M059J (cell line): ENCODE results near the gene ADCY5. TPM values are rescaled to one million over a fixed set of nuclear protein-coding genes. Genes with fewer than 3 reads are reported as not detected.

ENCODE experiments used
- DNase-seq: peaks from one replicate; pipeline ENCODE4 v3.0.0-alpha.2; 2012; ENCODE audit warnings: low read depth
- total RNA-seq: library from RNA; depleted of rRNA; stranded (reverse); fragments of >200 nt; shearing (Covaris generic); gene quantifications from 2 replicates; pipeline ENCODE4 v1.2.3, GENCODE V29; 2014

ADCY5 gene
- total RNA-seq, 1 experiment from 2014 or later: not detected

- DNase-seq: no peak
These were observed 79.8 kb downstream of the ADCY5 start for GRCh38 chr3:123369085-123369484.

- no peak for DNase-seq
These were observed 81.3 kb downstream of the ADCY5 start for GRCh38 chr3:123367467-123368154.

DNA sequence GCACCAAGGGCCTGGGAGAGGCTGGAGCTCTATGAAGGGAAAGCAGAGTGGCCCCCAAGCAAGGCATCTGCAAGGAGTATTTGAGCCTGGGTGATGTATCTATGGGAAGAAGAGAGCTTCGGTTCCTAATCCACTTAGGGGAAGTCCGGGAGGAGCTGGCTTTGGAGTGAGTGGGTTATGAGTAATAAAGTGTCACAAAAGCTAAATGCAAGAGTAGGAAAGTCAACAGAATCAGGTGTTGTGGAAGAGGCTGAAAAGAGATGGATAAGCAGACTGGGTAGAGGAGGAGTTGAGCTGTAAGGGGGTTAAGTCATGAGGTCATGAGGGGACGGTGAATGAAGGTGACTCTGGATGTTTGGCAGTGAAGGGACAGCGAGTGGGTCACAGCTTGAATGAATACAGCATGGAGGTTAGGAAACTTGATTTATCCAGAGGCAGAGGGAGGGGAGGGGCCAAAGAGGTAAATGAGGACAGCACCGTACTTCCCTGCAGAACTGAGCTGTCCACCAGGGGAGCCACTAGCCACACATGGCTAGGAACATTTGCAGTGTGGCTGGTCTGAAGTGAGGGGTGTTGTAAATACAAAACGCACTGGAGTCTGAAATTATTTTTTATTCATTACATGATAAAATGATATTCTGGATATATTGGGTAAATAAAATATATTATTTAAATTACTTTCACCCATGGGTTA lies 83.3 kb downstream of the ADCY5 start:
- DNase-seq: peak; percentile 29

DNA sequence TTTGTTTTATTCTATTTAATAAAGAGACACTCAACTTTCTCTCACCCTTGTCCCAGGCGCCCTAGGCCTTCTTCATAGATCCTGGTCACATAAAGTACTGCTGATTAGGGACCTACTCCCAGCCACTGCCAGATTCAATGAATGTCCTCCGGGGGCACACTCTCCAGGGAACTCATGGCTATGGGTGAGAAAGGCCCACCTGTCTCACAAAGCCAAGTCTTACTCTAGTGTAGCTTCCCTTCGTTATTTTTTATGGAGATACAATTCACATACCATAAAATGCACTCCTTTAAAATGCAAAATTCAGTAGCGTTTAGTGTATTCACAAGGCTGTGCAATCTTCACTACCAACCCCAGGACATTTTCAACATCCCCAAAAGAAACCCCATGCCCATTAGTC lies 87.8 kb downstream of the ADCY5 start:
- DNase-seq: no peak

DNA sequence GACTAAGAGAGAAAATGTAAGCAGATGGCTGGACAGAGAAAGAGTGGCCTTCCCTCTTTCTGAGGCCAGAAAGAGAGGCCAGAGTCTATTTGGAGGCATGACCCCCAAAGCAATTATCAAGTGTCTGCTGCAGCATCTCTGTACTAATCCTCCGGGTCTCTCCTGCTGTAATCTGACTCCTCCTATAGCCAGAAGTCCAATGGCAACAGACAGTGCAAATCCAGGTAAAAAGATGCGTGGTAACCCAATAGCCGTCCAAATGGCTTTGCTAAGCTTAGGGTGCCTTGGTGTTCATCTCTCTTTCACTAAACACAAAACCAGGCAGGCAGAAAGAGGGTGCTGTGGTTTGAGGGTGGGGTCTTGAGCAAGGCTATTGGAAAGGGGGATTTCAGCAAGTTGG lies 91.6 kb downstream of the ADCY5 start:
- DNase-seq: no peak

GRCh38 chr3:123353850-123354233 lies 95.0 kb downstream of the ADCY5 start:
- DNase-seq: no peak

- no peak for DNase-seq
These were observed 95.6 kb downstream of the ADCY5 start for GRCh38 chr3:123353227-123353849.

DNA sequence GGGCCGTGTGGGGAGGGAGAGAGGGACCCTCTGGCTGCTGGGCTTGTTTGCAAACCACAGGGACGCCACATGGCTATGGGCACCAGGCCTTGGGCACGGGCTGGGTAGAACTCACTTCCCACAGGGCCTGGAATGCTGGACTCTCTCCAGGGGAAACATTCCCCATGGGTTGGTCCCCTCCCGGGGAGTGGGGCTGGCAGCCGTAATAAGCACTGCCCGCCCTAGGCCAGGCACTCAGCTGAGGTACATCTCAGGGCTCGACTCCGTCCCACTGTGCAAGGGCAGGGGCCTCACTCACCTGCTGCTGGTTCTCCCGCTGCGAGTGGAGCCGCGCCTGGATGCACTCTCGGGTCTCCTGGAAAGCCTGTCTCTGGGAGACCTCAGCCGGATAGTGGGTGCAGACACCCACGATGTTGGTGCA lies 96.7 kb downstream of the ADCY5 start:
- no peak for DNase-seq

DNA sequence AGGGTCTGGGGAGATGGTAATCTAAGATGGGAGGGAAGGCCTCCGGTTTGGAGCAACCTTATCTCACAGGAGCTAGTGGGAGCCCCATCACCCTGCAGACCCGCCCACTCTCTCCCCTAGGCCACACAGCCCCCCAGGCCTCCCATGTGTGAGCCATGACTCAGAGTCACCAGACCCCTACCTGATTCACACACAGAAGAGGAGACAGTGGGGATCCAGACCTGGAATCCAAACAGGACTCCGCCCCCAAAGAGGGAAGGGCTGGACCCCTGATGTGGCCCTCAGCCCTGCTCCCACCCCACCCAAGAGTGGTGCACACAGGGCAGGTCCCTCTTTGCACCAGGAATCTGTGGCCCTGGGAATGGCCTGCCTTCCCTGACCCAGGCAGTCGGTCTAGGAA lies 97.4 kb downstream of the ADCY5 start:
- DNase-seq: no peak

DNA sequence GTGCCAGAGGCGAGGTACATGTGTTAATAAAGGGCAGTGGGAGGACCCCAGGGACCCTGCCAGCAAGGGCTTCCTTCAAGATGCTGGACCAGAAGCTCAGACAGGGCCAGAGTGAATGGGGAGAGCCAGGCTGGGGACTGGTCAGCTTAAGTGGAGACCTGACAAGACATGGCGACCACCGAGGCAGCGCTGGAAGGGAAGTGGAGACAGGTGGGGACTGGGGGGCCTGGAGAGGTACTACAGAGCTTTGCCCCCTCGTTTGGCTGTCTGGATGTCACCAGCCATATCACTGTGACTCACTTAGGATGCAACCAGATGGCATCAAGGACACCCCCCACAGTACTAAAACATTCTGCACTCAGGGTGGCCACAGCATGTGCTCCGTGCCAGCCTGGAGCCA lies 97.9 kb downstream of the ADCY5 start:
- DNase-seq: no peak

DNA sequence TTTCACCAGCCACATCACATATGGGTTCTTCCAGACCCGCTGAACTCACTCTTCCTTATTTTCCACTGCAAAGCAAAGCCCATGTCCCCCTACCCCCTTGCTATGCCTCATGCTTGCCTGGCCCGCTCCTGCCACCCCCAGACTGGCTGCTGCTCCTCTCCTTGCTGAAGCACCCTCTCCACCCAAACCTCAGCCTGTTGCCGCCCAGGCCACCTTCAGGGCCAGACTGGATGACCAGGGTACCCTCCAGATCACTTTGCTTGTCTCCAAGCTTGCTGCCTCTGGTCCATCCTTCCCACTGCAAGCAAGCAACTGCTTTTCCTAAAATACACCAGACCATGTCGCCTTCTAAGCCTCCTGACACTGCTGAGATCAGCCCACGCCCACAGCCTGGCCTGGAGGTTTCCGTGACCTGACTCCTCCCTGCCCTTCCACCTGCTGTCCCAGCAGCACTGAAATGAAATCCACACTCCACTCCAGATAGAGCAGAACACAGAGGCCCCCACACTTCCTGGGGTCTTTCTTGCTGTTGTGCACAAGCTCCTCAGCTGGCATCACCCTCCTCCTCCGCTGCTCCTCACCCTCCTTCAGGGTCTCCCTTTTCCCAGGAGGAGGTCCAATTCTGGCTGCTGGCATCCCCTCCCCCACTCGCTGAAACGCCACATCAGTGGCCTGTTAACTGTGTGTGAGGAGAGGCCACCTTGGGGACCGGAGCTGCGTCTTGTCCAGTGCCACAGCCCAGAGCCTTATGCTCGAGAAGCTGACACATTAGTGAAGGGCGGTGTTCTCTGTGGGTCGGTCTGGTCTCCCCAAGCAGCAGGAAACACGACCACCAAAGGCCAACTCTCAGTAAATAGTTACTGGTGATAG lies 99.1 kb downstream of the ADCY5 start:
- no peak for DNase-seq

DNA sequence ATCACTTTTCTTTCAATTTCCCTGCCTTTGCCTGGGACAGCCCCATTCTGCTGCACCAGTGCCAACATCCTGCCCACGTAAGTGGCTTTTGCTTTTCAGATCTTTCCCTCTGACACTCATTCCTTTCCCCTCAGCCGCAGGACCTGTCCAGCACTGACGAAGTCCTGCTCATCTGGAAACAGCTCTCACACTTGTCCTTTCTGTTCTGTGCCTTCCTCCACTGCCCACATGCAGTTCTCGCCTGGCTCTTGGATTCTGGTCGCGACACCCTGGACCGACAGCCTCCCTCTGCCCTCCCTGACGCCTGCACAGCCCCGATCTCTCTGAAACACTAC lies 99.7 kb downstream of the ADCY5 start:
- DNase-seq: no peak

- no peak for DNase-seq
These were observed 100.3 kb downstream of the ADCY5 start for GRCh38 chr3:123348471-123349200.

DNA sequence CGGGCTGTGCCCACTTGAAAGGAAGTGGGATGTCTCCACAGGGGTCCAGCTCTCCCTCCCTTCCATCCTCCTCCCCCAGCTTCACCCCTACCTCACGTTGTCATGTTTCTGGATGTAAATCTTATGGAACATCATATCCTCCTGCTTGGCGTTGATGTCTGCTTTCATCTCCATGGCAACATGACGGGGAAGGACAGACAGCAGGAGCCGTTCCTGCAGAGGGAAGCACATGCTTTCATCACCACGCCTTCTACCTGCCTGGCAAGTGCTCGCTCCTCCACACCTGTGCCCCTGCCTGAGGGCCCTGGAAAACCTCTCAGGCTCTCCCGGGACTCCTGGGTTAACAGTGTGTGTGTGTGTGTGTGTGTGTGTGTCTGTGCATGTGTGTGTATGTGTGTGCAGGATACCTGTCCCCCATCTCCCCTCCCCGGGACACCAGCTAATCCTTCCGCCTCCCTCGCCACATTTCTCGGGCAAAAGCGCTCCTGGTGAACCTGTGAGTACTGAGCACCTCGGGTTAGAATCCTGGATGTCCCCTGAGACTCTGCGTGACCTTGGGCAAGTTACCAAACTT lies 101.1 kb downstream of the ADCY5 start:
- no peak for DNase-seq

GRCh38 chr3:123347205-123347604 lies 101.7 kb downstream of the ADCY5 start:
- no peak for DNase-seq

- DNase-seq: no peak
These were observed 102.9 kb downstream of the ADCY5 start for GRCh38 chr3:123346021-123346420.

DNA sequence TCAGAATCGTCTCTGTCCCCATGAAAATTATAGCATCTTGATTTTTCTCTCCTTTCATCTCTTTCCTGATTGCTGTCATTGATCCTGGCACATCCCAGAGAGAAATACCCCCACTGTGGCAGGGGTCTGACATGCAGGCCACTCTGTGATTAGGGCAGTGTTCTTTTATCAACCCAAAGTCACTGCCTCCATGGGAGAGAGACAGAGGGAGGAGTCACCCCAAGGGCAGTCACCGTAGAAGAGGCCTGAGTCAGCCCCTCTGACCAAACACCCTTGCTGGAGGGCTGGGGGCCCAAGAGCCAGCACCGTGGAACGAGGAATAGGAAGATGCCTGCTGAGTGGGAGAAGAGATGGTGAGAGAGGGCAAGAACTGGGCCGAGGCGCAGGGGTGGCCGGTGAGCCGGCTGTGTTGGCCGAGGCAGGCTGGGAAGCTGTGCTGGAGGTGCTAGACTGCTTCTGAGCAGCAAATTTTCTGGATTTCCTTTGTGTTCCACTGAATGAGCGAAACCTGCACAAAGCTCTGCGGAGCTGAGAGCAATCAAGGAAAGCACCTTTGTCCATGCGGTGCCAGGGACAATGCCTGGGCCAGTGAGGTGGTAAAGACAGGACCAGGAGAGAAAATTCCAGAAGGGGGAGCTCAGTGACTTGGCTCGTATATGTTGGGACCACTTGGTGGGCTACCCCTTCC lies 103.8 kb downstream of the ADCY5 start:
- DNase-seq: no peak

DNA sequence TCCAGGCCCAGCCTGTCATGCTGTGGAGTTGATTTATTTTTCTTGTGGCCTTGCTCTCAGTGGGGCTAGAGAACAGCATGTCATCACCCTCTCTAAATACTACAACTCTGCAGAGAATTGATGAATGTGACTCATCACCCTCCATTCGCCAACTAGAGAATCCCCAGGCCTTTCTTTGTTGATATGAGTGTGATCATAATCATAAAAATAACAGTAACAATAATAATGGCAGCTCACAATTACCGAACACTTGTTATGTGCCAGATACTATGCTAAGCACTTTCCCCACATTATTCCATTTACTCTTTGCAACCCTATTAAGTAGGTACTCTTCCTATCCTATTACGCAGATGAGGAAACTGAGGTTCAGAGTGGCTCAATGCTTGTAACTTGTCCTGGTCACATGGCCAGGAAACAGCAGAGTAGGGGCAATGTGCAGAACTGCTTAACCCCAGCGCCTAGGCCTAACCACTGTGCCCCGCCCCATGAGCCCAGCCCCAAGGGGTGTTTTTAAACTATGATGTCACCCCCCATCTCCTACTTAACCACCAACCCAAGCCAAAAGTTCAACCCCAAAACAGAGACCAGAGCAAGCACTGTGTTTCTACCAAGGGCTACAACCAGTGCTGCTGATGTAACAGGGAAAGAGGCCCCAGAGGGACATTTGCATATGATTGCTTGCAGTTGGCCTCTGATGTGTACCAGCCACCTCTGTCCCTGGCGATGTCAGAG lies 104.5 kb downstream of the ADCY5 start:
- peak; percentile 42 for DNase-seq

GRCh38 chr3:123343296-123344174 lies 105.4 kb downstream of the ADCY5 start:
- DNase-seq: no peak
